ENCODE measurements around the gene TREML4.
"Not testable (repeated sequence)": the region's sequence is repeated elsewhere in the genome, so short reads cannot be mapped to it uniquely, and the experiment has no call there.

The TREML4 gene, protein sequence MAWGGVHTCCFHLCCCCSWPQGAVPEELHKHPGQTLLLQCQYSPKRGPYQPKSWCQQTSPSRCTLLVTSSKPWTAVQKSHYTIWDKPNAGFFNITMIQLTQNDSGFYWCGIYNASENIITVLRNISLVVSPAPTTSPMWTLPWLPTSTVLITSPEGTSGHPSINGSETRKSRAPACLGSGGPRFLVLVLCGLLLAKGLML

DNA sequence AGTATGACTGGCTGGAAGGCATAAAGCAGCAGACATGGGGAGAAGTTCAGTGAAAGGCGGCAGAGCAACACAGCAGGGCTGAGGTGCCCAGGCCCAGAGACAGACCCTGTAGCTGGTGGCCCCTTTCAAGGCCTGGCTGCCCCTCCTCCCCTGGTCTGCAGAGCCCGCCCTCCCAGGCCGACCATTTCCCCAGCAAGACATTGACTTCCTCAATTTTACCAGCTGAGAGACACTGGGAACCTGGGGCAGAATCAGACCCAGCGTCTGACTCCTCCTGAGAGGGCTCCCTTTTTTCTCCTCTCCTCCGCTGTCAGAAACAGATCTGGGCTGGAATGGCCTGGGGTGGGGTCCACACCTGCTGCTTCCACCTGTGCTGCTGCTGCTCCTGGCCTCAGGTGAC is at the start of gene TREML4:
Gene TREML4 (plus strand): TSS at position 254 of the 400 bp plus-strand sequence. CDS start 79 bp downstream, at position 333.
- no peaks in the 10 kb centered on the region for H3K9me3 ChIP-seq (ENCODE audit: control insufficient read depth, low read length)
- H3K36me3 ChIP-seq (ENCODE audit: control insufficient read depth, insufficient read depth, low read length, severe bottlenecking): no peaks in the 10 kb centered on the region
- H3K4me1 ChIP-seq (ENCODE audit: control insufficient read depth, insufficient read depth, low read length): no peaks in the 10 kb centered on the region
- H3K9ac ChIP-seq (ENCODE audit: low read length): no peak within 1 kb of the TSS
- H3K4me3 ChIP-seq (ENCODE audit: low read length): no peak within 1 kb of the TSS
- DNase-seq (ENCODE audit: low read depth): no peak
- H3K27me3 ChIP-seq (replicated peaks; ENCODE audit: control insufficient read depth, insufficient read depth, low read length): peaks cover 27% of the 10 kb centered on the region

DNA sequence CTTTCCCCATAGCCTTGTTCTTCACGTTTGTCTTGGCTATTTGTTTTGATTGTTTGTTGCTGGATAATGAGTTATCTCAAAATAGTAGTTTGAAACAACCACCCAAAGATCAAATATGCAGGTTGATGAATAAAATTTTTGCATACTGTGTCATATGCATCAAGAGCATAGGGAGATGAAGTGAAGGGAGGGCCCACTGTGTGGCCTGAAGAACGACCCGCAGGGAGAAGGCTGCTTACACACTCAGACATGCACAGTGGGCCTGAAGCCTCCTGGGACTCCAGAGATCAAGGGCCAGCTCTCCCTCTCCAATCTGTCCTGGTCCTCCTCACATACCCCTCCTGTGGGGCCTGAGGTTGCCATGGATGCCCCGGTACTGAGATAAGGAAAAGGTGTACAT is 49.0 kb upstream of the TREML4 start:
- no peaks in the 10 kb centered on the region for H3K36me3 ChIP-seq (ENCODE audit: control insufficient read depth, insufficient read depth, low read length, severe bottlenecking)
- no peaks in the 10 kb centered on the region for H3K9me3 ChIP-seq (ENCODE audit: control insufficient read depth, low read length)
- H3K4me3 ChIP-seq (ENCODE audit: low read length): no peak overlapping the region
- no peak for DNase-seq (ENCODE audit: low read depth)
- H3K4me1 ChIP-seq (ENCODE audit: control insufficient read depth, insufficient read depth, low read length): no peaks in the 10 kb centered on the region
- no peak overlapping the region for H3K9ac ChIP-seq (ENCODE audit: low read length)
- H3K27me3 ChIP-seq (replicated peaks; ENCODE audit: control insufficient read depth, insufficient read depth, low read length): peaks cover 33% of the 10 kb centered on the region

DNA sequence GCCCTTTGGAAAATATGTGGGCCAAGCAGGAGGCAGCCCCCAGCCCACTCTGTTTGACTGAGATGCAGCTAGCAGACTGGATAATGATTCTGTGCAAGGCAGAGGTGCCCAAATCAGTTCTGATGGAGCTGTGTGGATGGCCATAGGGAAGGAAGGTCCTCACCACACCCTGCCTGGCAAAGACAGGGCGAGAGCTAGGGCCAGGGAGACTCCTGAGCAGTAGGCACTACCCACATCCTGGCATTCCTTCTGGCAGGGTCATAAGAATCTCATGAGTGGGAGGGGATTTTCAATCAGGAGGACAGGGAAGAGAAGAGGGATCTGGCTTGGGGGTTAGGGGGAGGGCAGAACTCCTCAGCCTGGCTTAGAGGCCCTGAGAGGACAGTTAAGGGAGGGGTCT is 46.6 kb upstream of the TREML4 start:
- no peak overlapping the region for H3K4me3 ChIP-seq (ENCODE audit: low read length)
- peaks cover 37% of the 10 kb centered on the region for H3K27me3 ChIP-seq (replicated peaks; ENCODE audit: control insufficient read depth, insufficient read depth, low read length)
- no peaks in the 10 kb centered on the region for H3K4me1 ChIP-seq (ENCODE audit: control insufficient read depth, insufficient read depth, low read length)
- DNase-seq (ENCODE audit: low read depth): no peak
- no peaks in the 10 kb centered on the region for H3K9me3 ChIP-seq (ENCODE audit: control insufficient read depth, low read length)
- H3K9ac ChIP-seq (ENCODE audit: low read length): no peak overlapping the region
- no peaks in the 10 kb centered on the region for H3K36me3 ChIP-seq (ENCODE audit: control insufficient read depth, insufficient read depth, low read length, severe bottlenecking)

DNA sequence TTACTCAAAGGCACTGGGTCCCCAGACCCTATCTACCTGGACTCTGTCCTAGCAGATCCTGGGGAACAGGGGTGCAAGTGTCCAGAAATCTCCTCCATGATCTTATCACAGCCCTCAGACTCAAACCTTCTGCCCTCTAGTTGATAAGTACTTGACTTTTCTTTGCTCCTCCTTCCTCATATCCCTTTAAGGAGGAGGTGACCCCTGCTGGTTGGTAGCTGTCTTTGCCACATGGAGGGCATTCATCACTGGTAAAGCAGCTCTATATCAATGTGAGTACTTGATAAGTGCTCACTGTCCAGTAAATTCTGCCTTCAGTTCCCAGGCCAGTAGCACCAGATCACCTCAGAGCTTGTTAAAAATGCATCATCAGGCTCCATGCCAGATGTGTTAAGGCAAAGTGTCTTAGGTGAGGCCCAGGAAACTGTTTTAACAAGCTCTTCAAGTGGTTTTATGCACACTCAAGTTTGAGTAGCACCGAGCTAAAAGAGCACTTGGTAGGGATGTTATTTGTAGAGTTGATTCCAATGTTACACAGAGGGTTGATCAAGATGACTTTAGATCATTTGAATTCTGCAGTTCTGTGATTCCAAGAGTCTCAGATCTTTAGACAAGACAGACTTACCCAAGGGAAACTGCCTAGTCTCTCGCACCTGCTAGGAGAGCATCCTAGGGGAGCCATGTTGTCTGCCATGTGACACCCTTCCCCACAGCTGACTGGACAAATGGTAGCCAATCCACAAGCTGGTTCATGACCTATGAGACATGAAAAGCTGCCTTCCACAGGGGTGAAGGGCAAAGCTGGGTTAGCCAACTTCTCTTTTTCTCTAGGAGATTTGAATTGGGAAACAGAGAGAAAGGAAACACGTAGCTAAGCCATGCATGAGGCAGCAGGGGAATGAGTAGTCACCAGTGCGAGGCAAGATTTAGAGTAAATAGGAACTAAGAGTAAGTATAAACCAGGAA is 45.8 kb upstream of the TREML4 start:
- Histone ChIP-seq H3K27me3 (replicated peaks; ENCODE audit: control insufficient read depth, insufficient read depth, low read length) (peaks cover 42% of the 10 kb centered on the region), H3K4me3 (ENCODE audit: low read length) (no peak overlapping the region), H3K4me1 (ENCODE audit: control insufficient read depth, insufficient read depth, low read length) (no peaks in the 10 kb centered on the region), H3K9ac (ENCODE audit: low read length) (no peak overlapping the region), H3K9me3 (ENCODE audit: control insufficient read depth, low read length) (no peaks in the 10 kb centered on the region), H3K36me3 (ENCODE audit: control insufficient read depth, insufficient read depth, low read length, severe bottlenecking) (no peaks in the 10 kb centered on the region)
- peak; percentile 65 for DNase-seq (ENCODE audit: low read depth)

DNA sequence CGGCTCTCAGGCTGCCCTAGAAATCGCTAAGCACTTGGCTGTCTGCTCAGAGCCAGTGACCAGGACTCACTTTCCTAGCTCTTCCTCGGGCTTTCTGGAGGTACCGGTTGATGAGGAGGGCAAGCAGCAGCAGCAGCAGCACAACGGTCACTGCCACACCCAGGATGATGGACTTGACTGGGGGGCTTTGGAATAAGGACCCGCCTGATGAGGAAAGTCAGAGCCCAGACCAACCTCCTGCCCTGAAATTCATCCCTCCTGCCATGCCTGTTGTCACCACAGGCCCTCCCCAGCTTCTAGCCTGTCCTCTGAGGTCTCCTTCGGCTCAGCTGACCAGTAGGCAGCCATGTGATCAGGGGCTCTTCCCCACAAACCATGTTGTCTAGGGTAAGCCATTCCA is 43.4 kb upstream of the TREML4 start:
- Histone ChIP-seq H3K9me3 (ENCODE audit: control insufficient read depth, low read length) (peaks cover 4% of the 10 kb centered on the region), H3K36me3 (ENCODE audit: control insufficient read depth, insufficient read depth, low read length, severe bottlenecking) (no peaks in the 10 kb centered on the region), H3K9ac (ENCODE audit: low read length) (no peak overlapping the region), H3K4me3 (ENCODE audit: low read length) (no peak overlapping the region), H3K4me1 (ENCODE audit: control insufficient read depth, insufficient read depth, low read length) (no peaks in the 10 kb centered on the region), H3K27me3 (replicated peaks; ENCODE audit: control insufficient read depth, insufficient read depth, low read length) (peaks cover 44% of the 10 kb centered on the region)
- DNase-seq (ENCODE audit: low read depth): no peak

DNA sequence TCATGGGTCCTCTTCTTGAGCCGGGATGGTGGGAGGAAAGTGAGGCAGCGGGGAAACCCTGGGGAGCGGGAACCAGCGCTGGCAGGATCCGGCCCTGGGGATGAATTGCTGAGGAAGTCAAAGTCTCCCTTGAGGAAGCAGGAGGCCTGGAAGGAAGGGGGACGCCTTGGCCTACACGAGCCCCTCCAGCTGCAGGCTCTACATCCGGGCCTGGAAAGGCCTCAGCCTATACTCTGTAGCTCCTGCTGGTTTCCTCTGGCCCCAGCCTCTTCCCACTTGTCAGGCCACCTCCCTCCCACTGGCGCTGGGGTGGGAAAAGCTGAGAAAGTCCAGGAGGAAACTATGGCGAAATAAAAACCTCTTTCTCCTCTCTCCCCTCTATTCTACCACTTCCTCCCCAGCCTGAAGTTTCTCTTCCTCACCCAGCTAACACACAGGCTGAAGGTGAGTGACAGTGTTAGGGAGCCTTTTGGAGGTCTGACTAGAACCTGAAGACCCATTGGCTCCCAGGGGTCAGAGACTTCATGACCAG is 42.1 kb upstream of the TREML4 start:
- Histone ChIP-seq H3K4me3 (ENCODE audit: low read length) (no peak overlapping the region), H3K9me3 (ENCODE audit: control insufficient read depth, low read length) (peaks cover 11% of the 10 kb centered on the region), H3K27me3 (replicated peaks; ENCODE audit: control insufficient read depth, insufficient read depth, low read length) (peaks cover 38% of the 10 kb centered on the region), H3K9ac (ENCODE audit: low read length) (no peak overlapping the region), H3K4me1 (ENCODE audit: control insufficient read depth, insufficient read depth, low read length) (no peaks in the 10 kb centered on the region), H3K36me3 (ENCODE audit: control insufficient read depth, insufficient read depth, low read length, severe bottlenecking) (no peaks in the 10 kb centered on the region)
- DNase-seq (ENCODE audit: low read depth): no peak

DNA sequence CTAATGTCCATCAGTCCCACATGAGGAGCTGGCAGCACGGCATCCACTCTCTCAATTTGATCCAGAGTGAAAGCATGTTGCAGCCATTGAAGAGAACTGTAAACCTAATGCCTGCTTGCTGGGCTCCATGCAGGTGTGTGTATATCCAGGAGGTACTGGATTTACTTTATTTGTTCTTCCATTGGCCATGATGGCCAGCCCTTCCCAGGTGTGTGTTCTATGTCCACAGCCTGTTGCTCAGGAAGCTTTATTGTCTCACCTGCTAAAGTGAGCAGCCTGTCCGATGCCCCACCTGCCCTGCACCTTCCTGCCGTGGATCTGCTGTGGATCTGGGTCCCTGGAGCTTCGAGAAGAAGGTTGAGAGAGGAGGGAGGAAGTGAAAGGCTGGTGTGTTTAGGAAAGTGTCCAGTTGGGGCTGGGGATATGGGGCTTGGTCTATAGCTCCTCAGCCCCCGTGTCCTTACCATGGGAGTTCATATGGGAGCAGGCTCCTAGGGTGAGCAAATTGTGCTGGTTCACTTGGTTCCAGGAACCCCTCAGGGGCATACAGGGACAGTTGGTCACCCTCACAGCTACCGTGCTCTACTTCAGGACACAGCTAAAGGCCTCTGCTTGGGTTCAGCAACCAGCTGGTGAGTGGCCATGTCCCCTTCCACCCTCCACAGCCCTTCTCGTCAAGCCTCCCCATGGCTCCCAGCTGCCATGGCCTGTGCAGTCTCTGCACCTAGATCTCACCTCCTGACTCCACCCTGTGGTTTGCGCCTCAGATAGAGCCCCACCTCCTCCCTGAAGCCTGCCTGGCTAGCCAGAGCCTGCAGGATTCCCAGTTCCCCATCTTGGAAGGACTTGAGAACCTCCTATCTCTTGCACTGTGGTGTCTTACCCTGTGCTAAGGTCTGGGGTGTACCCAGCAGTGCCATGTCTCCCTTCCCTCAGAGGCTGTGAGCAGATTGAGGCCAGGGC is 39.9 kb upstream of the TREML4 start:
- Histone ChIP-seq H3K4me3 (ENCODE audit: low read length) (no peak overlapping the region), H3K9ac (ENCODE audit: low read length) (no peak overlapping the region), H3K36me3 (ENCODE audit: control insufficient read depth, insufficient read depth, low read length, severe bottlenecking) (no peaks in the 10 kb centered on the region), H3K27me3 (replicated peaks; ENCODE audit: control insufficient read depth, insufficient read depth, low read length) (peaks cover 42% of the 10 kb centered on the region), H3K4me1 (ENCODE audit: control insufficient read depth, insufficient read depth, low read length) (no peaks in the 10 kb centered on the region), H3K9me3 (ENCODE audit: control insufficient read depth, low read length) (peaks cover 11% of the 10 kb centered on the region)
- no peak for DNase-seq (ENCODE audit: low read depth)

DNA sequence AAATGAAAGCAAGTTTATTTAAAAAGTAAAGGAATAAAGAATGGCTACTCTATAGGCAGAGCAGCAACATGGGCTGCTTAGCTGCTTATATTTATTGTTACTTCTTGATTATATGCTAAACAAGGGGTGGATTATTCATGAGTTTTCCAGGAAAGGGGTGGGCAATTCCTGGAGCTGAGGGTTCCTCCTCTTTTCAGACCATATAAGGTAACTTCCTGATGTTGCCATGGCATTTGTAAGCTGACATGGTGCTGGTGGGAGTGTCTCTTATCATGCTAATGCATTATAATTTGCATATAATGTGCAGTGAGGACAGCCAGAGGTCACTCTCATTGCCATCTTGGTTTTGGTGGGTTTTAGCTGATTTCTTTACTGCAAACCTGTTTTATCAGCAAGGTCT is 39.1 kb upstream of the TREML4 start:
- H3K36me3 ChIP-seq (ENCODE audit: control insufficient read depth, insufficient read depth, low read length, severe bottlenecking); H3K4me1 ChIP-seq (ENCODE audit: control insufficient read depth, insufficient read depth, low read length); DNase-seq (ENCODE audit: low read depth); H3K9ac ChIP-seq (ENCODE audit: low read length); H3K4me3 ChIP-seq (ENCODE audit: low read length): not testable (repeated sequence)
- Histone ChIP-seq H3K27me3 (replicated peaks; ENCODE audit: control insufficient read depth, insufficient read depth, low read length) (peaks cover 44% of the 10 kb centered on the region), H3K9me3 (ENCODE audit: control insufficient read depth, low read length) (peaks cover 11% of the 10 kb centered on the region)

DNA sequence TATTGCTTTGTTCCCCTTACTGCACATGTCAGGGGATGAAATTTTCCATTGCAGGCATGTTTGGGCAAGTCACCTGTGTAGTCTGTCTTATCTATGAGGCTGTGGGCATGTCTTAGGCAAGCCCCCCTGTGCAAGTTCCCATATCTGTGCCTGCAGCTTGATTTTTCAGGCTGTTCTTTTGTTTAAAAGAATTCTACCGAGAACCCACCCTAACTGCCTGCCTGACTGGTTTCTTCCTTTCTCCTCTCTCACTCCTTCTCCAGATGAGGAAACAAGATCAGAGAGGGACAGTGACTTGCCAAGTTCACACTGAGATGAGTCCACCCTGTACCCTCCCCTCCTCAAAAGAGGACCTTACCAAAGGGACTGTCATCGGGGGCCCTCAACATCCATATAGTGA is 38.2 kb upstream of the TREML4 start:
- Histone ChIP-seq H3K9me3 (ENCODE audit: control insufficient read depth, low read length) (peaks cover 11% of the 10 kb centered on the region), H3K36me3 (ENCODE audit: control insufficient read depth, insufficient read depth, low read length, severe bottlenecking) (no peaks in the 10 kb centered on the region)

DNA sequence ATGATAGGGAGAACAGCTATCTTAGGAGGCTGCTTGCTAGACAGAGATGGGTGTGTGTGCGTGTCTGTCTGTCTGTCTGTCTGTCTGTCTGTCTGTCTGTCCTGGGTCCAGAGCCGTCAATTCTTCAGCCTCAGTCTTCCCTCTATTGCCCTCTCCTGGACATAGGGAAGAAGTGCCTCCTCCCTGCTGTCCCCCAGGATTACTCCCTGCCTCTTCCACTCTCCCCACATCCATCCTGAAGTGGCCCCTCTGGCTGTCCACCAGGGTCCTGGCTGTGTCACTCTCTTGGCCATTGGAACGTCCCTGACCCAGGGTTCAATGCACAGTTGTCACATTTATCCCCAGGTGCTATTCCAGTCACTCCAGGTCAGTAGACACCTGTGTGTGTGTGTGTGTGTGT is 37.4 kb upstream of the TREML4 start:
- Histone ChIP-seq H3K9me3 (ENCODE audit: control insufficient read depth, low read length) (peaks cover 11% of the 10 kb centered on the region), H3K27me3 (replicated peaks; ENCODE audit: control insufficient read depth, insufficient read depth, low read length) (peaks cover 39% of the 10 kb centered on the region), H3K36me3 (ENCODE audit: control insufficient read depth, insufficient read depth, low read length, severe bottlenecking) (no peaks in the 10 kb centered on the region), H3K9ac (ENCODE audit: low read length) (no peak overlapping the region), H3K4me3 (ENCODE audit: low read length) (no peak overlapping the region), H3K4me1 (ENCODE audit: control insufficient read depth, insufficient read depth, low read length) (no peaks in the 10 kb centered on the region)
- no peak for DNase-seq (ENCODE audit: low read depth)

More for the DNA sequence above, 38.2 kb upstream of the TREML4 start:
- Histone ChIP-seq H3K9ac (ENCODE audit: low read length) (no peak overlapping the region), H3K4me1 (ENCODE audit: control insufficient read depth, insufficient read depth, low read length) (no peaks in the 10 kb centered on the region), H3K4me3 (ENCODE audit: low read length) (no peak overlapping the region), H3K27me3 (replicated peaks; ENCODE audit: control insufficient read depth, insufficient read depth, low read length) (peaks cover 46% of the 10 kb centered on the region)
- no peak for DNase-seq (ENCODE audit: low read depth)
